Amygdala (tissue), 56 donors: ENCODE data around the gene TTC32.
"Not testable (repeated sequence)": the region's sequence is repeated elsewhere in the genome, so short reads cannot be mapped to it uniquely, and the experiment has no call there.

ENCODE experiments used
- DNase-seq, 56 donors: peaks; one replicate each; lab custom pipeline; 2025; lab: John Stamatoyannopoulos, UW

Gene TTC32

GRCh38 chr2:19901442-19902215 is at the start of gene TTC32:
Gene TTC32, minus strand, starts transcription at chr2:19901983. Its CDS starts 129 bp downstream, at chr2:19901854.
- peak; percentile 59 to 99 (median 91) for DNase-seq

- DNase-seq = no peak
Observed at GRCh38 chr2:19949071-19949470, 47.3 kb upstream of the TTC32 start.

GRCh38 chr2:19947184-19947940 is 45.6 kb upstream of the TTC32 start:
- no peak for DNase-seq

GRCh38 chr2:19944205-19944845 is 42.5 kb upstream of the TTC32 start:
- no peak for DNase-seq

GRCh38 chr2:19943189-19943588 is 41.4 kb upstream of the TTC32 start:
- no peak for DNase-seq

GRCh38 chr2:19942199-19942598 is 40.4 kb upstream of the TTC32 start:
- DNase-seq = no peak

- DNase-seq = no peak
Observed at GRCh38 chr2:19937004-19937403, 35.2 kb upstream of the TTC32 start.

GRCh38 chr2:19936203-19936602 is 34.4 kb upstream of the TTC32 start:
- no peak for DNase-seq

GRCh38 chr2:19933351-19933981 is 31.7 kb upstream of the TTC32 start:
- DNase-seq = no peak

GRCh38 chr2:19932928-19933327 is 31.1 kb upstream of the TTC32 start:
- no peak for DNase-seq

GRCh38 chr2:19929226-19929625 is 27.4 kb upstream of the TTC32 start:
- DNase-seq = no peak

- DNase-seq = not testable (repeated sequence)
Observed at GRCh38 chr2:19927816-19928215, 26.0 kb upstream of the TTC32 start.

- not testable (repeated sequence) for DNase-seq
Observed at GRCh38 chr2:19924526-19924925, 22.7 kb upstream of the TTC32 start.

- DNase-seq = not testable (repeated sequence)
Observed at GRCh38 chr2:19922188-19922587, 20.4 kb upstream of the TTC32 start.

GRCh38 chr2:19916385-19916950 is 14.7 kb upstream of the TTC32 start:
- no peak for DNase-seq

- no peak for DNase-seq
Observed at GRCh38 chr2:19914266-19914975, 12.6 kb upstream of the TTC32 start.

- no peak for DNase-seq
Observed at GRCh38 chr2:19911808-19912509, 10.2 kb upstream of the TTC32 start.

GRCh38 chr2:19902216-19902740 is 495 bp upstream of the TTC32 start:
- DNase-seq = peak in 1 of 56 donors; percentile 65

- peak in 3 of 56 donors; percentile 48 to 68 (median 62) for DNase-seq
Observed at GRCh38 chr2:19900931-19901441, 797 bp downstream of the TTC32 start.
